GM18873 (cell line): ENCODE data around the gene CASP7.

Experiments used
- ATAC-seq: cut with Tn5 transposase; IDR thresholded peaks from one replicate; pipeline ENCODE4 v1.9.1; 2021; ENCODE audit warnings: mild to moderate bottlenecking, moderate library complexity, moderate number of reproducible peaks; ENCODE audit not compliant: unreplicated experiment, low FRiP score

Gene CASP7

DNA sequence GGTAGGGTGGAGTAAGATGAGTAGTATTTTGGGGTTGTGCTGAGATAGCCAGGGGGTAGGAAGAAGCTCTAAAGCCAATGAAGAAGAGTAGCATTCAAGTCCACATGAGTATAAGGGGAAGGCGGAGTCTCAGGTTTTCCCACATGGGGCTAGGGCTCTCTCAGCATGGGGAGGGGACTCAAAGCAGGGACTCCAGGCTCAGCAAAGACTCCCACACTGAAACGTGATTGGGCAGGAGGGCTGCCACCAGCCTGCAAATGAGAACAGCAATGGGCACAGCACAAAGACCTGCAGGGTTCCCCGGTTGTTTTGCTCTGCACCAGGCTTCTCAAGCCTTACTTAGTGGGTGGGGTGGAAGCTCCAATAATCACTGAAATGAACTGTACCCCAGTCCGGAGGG is 14.4 kb upstream of the CASP7 start:
- no peak for ATAC-seq

DNA sequence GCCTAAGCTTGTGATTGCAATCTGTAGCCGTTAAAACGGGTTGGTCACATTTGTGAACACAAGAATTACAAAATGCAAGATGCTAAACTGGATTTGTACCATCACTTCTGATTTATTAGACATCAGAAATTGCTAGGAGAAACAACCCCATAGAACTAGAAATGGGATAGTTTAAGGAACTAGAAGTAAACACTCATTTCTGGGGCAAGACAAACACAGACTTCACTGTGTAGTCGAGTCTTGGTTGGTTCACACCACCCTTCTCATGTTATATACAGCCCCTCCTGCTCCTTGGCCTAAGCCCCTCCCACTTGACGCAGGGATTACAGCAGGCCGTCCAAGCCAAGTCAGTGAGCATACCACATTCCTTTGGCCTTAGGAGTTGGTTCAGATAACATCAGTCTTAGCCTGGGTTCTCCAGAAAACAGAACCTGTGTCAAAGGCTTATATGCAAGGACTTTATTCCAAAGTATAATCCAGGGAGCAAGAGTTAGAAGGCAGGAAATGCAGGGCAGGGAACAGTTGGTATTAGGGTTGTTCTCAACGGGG is 13.8 kb upstream of the CASP7 start:
- no peak for ATAC-seq

DNA sequence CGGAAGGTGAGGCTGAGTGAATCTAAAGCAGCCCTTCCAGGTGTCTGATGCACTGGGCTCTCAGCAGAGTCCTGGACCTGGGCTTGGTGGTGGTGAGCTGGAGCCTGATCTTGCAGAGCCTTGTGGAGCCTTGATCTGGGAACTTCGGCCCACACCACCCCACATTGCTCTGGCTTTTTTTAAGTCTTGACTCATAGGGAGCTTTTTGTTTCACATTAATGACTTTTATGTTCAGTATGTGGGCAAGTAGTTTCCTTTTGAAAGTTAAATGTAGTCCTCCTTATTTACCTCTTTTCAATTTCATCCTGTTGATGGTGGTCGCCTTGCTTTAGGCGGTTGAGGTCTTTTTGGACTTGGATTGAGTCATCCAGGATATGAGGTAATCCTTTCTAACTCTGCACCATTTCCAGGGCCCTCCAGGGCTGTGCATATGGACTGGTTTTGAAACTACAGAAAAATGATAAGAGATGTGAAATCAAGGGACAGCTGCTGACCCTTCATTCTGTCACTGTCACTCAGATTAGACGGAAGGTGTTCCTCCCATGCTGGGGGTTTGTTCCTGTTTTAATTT is 12.9 kb upstream of the CASP7 start:
- peak; percentile 76 for ATAC-seq

DNA sequence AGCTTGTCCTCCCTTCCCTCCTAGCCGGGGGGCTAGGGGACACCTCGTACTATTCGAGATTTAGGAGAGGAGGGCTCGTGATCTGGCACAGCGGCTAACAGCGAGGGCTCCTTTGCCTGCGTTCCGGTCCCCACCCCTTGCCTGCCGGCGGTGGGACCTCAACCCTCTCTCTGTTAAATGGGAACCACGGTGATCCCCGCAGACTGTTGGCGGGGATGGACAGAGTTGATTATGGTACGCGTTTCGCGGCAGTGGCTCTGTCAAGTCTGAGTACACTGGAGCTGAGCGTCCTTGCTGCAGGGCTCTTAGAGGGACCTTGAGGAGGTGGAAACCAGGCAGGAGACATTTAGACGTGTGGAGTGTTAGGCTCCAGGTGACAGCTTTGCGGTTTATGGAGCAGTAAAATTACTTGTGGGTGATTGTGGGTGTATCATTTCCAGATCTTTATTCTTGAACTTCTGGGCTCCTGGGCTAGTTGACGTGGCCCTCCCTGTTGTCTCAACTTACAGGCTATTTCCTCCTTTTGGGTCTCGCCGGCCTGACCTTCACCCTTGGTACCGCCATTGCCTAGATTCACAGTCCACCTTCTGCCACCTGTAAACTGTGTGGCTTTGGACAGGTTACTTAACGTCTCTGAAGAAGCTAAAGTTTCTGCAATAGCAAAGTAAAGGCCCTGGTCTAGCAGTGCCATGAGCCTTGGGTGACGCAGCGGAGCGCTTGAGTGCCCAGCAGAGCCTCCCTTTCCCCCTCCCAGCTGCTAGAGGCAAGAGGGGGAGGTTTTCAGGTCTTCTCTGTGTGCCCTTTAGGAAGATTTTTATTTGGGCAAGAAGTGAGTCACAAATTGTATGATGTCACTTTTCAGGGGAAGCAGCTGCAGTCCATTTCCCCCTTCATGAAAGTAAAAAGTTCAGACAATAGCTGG is 739 bp downstream of the CASP7 start:
- ATAC-seq = peak; percentile 26

DNA sequence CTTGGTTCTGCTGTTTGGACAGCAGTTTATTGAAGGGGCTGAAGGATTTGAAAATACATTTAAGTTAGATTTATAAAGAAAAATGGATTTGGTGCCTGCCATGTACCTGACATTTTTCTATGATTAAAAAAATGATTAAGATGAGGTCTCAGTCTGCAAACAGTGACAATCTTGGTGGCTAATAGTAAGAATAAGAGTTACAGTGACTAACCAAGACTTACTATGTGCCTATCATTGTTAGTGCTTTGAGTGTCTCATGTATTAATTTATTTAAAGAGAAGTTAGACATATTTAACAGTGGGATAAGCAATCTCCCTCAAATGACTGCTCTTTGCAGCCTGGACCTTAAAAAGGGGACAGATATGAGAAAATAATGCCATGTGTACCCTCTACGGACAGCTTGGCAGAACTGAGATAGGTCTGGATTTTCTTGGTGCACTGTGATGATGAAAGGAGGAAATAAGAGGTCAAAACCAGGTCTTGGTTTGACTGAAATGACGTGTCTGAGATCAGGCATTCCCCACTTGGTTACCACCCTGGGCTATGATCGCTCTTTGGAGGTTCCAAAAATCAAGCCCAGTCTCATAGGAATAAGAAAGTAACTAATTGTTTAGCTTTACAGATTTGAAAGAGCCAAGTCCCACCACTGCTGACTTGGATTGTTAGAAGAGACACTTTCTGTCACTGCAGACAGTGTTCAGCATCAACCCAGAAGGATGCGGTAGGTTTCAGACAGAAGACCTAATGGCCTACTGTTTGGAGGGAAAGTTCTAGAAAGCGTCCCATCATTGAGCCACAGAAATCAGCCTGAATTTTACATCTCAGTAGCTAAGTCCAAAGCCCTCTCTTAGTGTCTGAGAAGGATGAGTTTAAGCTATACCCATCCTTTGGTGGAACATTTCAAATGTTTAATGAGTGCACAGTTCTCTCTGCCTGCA is 2.1 kb downstream of the CASP7 start:
- peak; percentile 68 for ATAC-seq

DNA sequence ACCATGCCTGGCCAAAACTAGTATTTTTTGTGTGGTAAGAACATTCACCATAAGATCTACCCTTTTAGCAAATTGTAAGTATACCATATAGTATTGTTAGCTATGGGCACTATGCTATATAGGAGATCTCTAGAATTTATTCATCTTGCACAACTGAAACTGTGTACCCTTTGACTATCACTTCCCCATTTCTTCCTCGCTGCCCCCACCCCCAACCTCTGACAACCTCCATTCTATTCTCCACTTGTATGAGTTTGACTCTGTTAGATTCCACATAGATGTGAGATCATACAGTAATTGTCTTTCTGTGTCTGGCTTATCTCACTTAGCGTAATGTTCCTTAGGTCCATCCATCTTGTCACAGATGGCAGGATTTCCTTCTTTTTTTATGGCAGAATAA is 3.6 kb downstream of the CASP7 start:
- ATAC-seq = no peak

DNA sequence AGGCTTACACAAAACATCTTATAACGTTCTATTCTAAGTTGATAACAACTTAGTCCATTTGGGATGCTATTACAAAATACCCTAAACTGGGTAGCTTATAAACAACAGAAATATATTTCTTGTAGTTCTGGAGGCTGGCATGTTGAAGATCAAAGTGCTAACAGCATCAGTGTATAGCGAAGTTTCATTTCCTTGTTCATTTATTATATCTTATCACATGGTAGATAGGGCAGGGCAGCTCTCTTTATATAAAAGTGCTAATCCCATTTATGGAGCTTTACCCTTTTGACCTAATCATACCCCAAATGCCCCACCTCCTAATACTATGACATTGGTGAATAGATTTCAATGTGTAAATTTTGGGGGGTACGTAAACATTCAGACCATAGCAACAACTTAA is 6.3 kb downstream of the CASP7 start:
- no peak for ATAC-seq

DNA sequence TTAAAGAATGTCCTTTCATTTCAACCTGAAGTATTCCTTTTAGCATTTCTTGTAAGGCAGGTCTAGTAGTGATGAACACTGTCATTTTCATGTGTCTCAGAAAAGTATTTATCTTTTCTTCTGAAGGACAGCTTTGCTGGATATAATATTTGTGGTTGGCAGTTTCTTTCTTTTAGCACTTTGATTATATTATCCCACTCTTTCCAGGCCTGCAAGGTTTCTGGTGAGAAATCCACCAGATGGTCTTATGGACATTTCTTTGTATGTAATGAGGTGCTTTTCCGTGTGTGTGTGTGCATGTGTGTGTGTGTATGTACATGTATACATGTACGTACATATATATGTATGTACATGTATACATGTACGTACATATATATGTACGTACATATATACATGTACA is 7.3 kb downstream of the CASP7 start:
- no peak for ATAC-seq

DNA sequence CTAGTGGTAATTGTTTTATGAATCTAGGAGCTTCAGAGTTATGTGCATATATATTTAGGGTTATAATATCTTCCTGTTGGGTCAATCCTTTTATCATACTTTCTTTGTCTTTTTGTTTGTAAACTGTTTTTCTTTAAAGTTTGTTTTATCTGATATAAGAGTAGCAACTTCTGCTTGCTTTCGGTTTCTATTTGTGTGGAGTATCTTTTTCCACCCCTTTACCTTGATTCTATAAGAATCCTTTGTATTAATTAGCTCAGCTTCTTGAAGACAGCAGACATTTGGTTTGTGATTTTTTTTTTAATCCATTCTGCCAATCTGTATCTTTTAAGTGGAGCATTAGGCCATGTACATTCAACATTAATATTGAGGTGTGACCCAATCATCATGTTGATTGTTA is 9.3 kb downstream of the CASP7 start:
- no peak for ATAC-seq

DNA sequence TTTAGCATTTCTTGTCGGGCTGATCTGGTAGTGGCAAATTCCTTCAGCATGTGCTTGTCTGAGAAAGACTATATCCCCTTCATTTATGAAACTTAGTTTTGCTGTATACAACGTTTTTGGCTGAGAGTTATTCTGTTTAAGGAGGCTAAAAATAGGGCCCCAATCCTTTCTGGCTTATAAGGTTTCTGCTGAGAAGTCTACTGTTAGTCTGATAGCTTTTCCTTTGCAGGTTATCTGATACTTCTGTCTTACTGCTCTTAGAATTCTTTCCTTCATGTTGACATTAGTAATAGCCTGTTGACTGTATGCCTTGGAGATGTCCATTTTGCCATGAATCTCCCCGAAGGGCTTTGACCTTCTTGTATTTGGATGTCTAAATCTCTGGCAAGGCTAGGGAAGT is 9.9 kb downstream of the CASP7 start:
- no peak for ATAC-seq

DNA sequence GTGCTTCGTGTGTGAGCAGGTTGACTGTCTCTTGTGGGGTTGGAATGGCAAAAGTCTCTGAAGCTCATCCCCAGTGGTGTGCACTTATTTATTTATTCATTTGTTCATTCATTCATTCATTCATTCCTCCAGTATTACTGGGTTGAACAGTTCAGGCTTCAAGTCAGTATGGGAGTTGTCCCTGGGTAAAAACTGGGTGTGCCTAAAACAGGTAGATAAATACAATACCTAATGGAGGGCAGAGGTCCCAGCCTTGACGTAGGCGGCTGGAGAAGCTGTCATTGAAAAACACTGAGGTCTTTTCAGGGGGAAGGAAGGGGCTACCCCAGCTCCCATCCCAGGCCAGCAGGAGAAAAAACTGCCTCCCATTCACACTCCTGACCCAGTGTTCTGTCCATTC is 11.0 kb downstream of the CASP7 start:
- no peak for ATAC-seq

DNA sequence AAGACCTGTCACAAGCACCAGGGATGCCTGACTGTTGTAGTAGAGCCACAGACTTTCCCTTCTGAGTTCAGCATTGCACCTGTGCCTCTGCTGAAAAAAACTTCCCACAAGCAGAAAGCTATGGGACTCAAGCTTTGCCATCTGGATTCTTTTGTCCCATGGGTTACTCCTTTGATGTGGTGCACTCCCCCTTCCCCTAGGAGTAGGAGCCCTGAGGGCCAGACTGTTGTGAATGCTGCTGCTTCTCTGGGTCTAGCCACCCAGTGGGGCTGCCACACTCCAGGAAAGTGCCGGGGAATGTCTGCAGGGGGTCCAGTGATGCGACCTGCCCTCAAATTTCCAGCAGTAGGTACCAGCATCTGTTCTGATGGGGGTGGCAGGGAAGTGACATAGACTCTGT is 11.7 kb downstream of the CASP7 start:
- no peak for ATAC-seq

DNA sequence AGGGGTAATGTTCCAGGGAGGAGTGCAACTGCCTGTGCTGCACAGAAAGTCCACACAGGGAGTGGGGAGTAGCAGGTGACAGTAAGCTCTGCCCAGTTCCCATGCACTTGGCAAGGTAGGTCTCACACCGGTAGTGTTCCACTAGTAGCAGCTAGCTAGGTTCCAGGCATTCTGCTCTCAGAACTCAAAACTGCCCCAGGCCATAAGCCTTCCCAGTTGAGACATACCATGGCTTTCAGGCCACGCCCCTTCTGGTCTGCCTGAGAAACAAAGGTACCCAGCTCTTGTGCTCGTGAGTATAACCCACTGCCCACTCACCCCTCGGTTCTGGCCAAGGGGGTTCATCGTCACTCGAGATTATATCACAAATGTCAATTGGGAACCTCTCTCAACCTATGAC is 12.6 kb downstream of the CASP7 start:
- no peak for ATAC-seq

DNA sequence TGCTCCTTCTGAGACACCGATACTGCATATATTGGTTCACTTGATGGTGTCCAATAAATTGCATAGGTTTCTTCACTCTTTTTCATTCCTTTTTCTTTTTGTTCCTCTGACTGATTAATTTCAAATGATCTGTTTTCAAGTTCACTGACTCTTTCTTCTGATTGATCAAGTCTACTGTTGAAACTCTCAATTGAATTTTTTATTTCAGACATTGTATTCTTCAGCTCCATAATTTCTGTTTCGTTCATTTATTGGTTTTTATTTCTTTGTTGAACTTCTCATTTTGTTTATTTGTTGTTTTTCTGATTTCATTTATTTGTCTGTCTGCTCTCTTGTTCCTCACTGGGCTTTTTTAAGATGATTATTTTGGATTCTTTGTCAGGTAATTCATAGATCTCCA is 13.6 kb downstream of the CASP7 start:
- no peak for ATAC-seq

DNA sequence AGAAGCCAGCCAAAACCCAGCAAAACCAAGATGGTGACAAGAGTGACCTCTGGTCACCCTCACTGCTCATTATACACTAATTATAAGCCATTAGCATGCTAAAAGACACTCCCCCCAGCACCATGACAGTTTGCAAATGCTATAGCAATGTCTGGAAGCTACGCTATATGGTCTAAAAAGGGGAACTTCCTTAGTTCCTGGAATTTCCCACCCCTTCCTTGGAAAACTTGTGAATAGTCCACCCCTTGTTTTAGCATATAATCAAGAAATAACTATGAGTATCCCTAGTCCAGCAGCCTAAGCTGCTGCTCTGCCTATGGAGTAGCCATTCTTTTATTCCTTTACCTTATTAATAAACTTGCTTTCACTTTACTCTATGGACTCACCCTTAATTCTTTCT is 16.0 kb downstream of the CASP7 start:
- no peak for ATAC-seq

DNA sequence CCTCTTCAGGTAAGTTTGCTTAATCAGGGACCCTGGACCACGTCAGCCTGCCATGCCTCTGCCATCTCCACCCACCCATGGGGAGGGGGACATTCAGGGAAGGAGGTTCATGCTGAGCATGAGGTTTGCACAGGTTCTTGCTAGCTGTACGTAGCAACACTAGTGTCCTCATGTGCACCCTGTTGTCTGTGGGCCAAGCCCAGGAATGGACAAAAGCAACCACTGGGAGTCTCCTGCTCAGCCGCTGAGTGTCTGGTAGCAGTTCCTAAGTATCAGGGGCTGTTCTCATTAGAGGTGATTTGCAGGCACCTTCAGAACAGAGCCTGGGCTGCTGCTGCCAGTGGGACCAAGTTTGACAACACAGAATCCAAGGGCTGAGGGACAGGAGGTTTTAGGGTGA is 17.9 kb downstream of the CASP7 start:
- ATAC-seq = no peak

DNA sequence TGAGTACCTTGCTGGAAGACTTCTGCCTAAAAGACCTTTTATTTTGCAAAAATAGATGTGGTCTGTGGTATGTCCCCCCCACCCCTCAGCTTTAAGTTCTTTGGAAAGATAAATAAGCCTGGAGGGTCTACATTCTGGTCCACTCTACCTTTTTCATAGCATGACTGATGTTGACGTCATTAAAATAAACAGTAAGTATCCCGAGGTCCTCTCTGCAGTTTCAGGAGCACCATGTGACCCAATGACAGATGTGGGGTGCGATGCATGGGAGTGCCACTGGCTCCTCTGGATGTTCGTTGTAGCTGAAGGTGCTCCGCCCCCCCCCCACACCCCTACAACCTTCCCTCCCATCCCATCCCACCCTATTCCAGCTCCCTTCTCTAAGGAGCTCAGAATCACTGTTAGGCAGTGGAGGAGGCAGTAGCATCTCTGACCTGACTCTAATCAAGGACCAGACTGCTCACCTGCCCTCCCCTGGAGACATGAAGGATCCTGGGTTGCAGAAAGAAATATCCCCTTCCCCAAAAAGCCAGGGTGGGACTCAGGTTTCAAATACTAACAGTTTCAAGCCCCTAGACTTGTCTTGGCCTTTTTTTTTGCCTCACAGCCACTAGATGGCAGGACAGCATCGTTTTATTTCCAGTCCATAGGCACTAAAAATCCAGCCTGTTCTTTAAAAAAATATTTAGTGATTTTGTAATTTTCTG is 25.1 kb downstream of the CASP7 start:
- no peak for ATAC-seq

DNA sequence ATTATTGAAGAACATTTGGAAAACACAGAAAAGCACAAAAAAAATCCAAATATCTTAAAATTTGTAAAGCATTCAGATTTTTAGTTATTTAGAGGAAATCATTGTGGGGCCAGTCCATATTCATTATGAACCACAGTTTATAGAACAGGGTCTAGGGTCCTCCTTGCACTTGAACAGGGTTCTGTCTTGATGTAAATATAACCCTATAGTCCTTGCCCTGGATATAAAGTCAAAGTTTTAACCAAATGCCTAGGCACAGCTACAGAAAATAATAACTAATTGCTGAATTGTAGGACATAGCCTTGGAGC is 25.6 kb downstream of the CASP7 start:
- ATAC-seq = no peak

DNA sequence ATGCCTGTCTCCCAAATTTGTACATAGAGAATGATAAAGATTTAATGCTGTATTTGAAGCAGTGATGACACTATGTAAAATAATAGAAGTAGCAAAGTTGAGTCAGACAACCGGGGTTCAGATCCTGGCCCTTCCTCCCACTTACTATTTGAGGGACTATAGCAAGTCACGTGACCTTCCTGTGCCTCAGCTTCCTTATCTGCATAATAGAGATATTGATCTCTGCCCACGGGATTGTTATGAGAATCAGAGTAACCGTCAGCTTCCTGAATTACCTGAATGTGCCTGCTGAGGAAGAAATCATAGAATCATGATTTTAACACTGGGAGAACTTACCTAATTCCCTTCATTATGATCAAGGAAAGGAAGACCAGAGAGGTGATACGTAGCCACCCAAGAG is 26.9 kb downstream of the CASP7 start:
- no peak for ATAC-seq

DNA sequence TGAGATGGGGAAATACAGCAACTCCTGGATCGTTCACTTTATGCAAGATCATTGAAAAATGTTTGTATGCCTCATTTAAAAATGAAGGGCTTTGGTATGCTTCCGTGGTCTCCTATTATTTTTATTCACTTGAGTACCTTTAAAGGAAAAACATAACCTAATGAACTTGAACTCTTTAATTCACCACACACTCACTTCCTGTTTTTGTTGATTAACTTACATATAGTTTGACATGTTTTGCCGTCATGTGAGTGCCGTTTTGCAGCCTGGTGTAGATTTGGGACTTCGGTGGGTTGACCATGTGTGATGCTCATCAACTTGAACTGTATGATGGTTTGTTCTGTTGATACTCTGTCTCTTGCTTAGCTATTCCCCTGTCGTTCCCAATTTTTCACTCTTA is 28.9 kb downstream of the CASP7 start:
- no peak for ATAC-seq
